ENCODE data around the gene GOLGA5. TPM values are rescaled to one million over a fixed set of nuclear protein-coding genes. Genes with fewer than 3 reads are reported as not detected.
"Not testable (repeated sequence)": the region's sequence is repeated elsewhere in the genome, so short reads cannot be mapped to it uniquely, and the experiment has no call there.

Gene GOLGA5
- total and polyA plus RNA-seq, 9 donors = 27.2 to 40.3 (median 32.2) TPM

GRCh38 chr14:92775292-92775691, 18.8 kb upstream of the GOLGA5 start:
- H3K27ac ChIP-seq (ENCODE audit: low read length); H3K9me3 ChIP-seq (replicated peaks; ENCODE audit: control insufficient read depth, low read depth, low read length); H3K4me3 ChIP-seq (ENCODE audit: low read length); H3K36me3 ChIP-seq (ENCODE audit: control insufficient read depth, insufficient read depth, low read length); H3K4me1 ChIP-seq (ENCODE audit: control insufficient read depth, insufficient read depth, low read length); H3K27me3 ChIP-seq (ENCODE audit: control insufficient read depth, insufficient read depth, low read length): not testable (repeated sequence)
- DNase-seq = peak; percentile 70
- no CpG with 5 or more reads among the region's 2 CpGs for WGBS (ENCODE audit: insufficient coverage)

- not testable (repeated sequence) for H3K9me3 ChIP-seq (replicated peaks; ENCODE audit: control insufficient read depth, low read depth, low read length); H3K27me3 ChIP-seq (ENCODE audit: control insufficient read depth, insufficient read depth, low read length); DNase-seq; H3K4me1 ChIP-seq (ENCODE audit: control insufficient read depth, insufficient read depth, low read length); H3K27ac ChIP-seq (ENCODE audit: low read length); H3K36me3 ChIP-seq (ENCODE audit: control insufficient read depth, insufficient read depth, low read length); H3K4me3 ChIP-seq (ENCODE audit: low read length)
- no CpG with 5 or more reads among the region's 3 CpGs for WGBS (ENCODE audit: insufficient coverage)
Measured at GRCh38 chr14:92778868-92779565, 15.1 kb upstream of the GOLGA5 start.

GRCh38 chr14:92780444-92781232, 13.5 kb upstream of the GOLGA5 start:
- Histone ChIP-seq H3K4me3 (ENCODE audit: low read length) (no peak overlapping the region), H3K9me3 (replicated peaks; ENCODE audit: control insufficient read depth, low read depth, low read length) (no peaks in the 10 kb centered on the region), H3K4me1 (ENCODE audit: control insufficient read depth, insufficient read depth, low read length) (peaks cover 2% of the 10 kb centered on the region), H3K36me3 (ENCODE audit: control insufficient read depth, insufficient read depth, low read length) (no peaks in the 10 kb centered on the region), H3K27ac (ENCODE audit: low read length) (peak overlapping the region; percentile 52), H3K27me3 (ENCODE audit: control insufficient read depth, insufficient read depth, low read length) (peaks cover 3% of the 10 kb centered on the region)
- 0% methylated on average over 1 of the region's 7 CpGs for WGBS (ENCODE audit: insufficient coverage)
- DNase-seq = peak; percentile 43

GRCh38 chr14:92781350-92781749, 12.8 kb upstream of the GOLGA5 start:
- DNase-seq = no peak
- Histone ChIP-seq H3K4me3 (ENCODE audit: low read length) (no peak overlapping the region), H3K9me3 (replicated peaks; ENCODE audit: control insufficient read depth, low read depth, low read length) (no peaks in the 10 kb centered on the region), H3K27ac (ENCODE audit: low read length) (no peak overlapping the region), H3K4me1 (ENCODE audit: control insufficient read depth, insufficient read depth, low read length) (peaks cover 2% of the 10 kb centered on the region), H3K36me3 (ENCODE audit: control insufficient read depth, insufficient read depth, low read length) (no peaks in the 10 kb centered on the region), H3K27me3 (ENCODE audit: control insufficient read depth, insufficient read depth, low read length) (peaks cover 3% of the 10 kb centered on the region)
- WGBS (ENCODE audit: insufficient coverage) = 50% methylated on average over 1 of the region's 3 CpGs

GRCh38 chr14:92783813-92784431, 10.2 kb upstream of the GOLGA5 start:
- no CpG with 5 or more reads among the region's 2 CpGs for WGBS (ENCODE audit: insufficient coverage)
- Histone ChIP-seq H3K9me3 (replicated peaks; ENCODE audit: control insufficient read depth, low read depth, low read length) (peaks cover under 1% of the 10 kb centered on the region), H3K4me1 (ENCODE audit: control insufficient read depth, insufficient read depth, low read length) (peaks cover 2% of the 10 kb centered on the region), H3K27me3 (ENCODE audit: control insufficient read depth, insufficient read depth, low read length) (no peaks in the 10 kb centered on the region), H3K4me3 (ENCODE audit: low read length) (no peak overlapping the region), H3K27ac (ENCODE audit: low read length) (no peak overlapping the region), H3K36me3 (ENCODE audit: control insufficient read depth, insufficient read depth, low read length) (no peaks in the 10 kb centered on the region)
- DNase-seq = peak; percentile 81

- H3K36me3 ChIP-seq (ENCODE audit: control insufficient read depth, insufficient read depth, low read length) = no peaks in the 10 kb centered on the region
- peaks cover 4% of the 10 kb centered on the region for H3K9me3 ChIP-seq (replicated peaks; ENCODE audit: control insufficient read depth, low read depth, low read length)
- 59% methylated on average over 3 of the region's 6 CpGs for WGBS (ENCODE audit: insufficient coverage)
- DNase-seq = peak; percentile 22
- no peaks in the 10 kb centered on the region for H3K4me1 ChIP-seq (ENCODE audit: control insufficient read depth, insufficient read depth, low read length)
- H3K27ac ChIP-seq (ENCODE audit: low read length) = no peak overlapping the region
- H3K27me3 ChIP-seq (ENCODE audit: control insufficient read depth, insufficient read depth, low read length) = peaks cover under 1% of the 10 kb centered on the region
- H3K4me3 ChIP-seq (ENCODE audit: low read length) = no peak overlapping the region
Measured at GRCh38 chr14:92785667-92786426, 8.3 kb upstream of the GOLGA5 start.

GRCh38 chr14:92786427-92786756, 7.7 kb upstream of the GOLGA5 start:
- Histone ChIP-seq H3K4me1 (ENCODE audit: control insufficient read depth, insufficient read depth, low read length) (no peaks in the 10 kb centered on the region), H3K9me3 (replicated peaks; ENCODE audit: control insufficient read depth, low read depth, low read length) (peaks cover 4% of the 10 kb centered on the region), H3K27ac (ENCODE audit: low read length) (no peak overlapping the region), H3K36me3 (ENCODE audit: control insufficient read depth, insufficient read depth, low read length) (no peaks in the 10 kb centered on the region), H3K4me3 (ENCODE audit: low read length) (no peak overlapping the region), H3K27me3 (ENCODE audit: control insufficient read depth, insufficient read depth, low read length) (peaks cover 3% of the 10 kb centered on the region)
- no peak for DNase-seq
- no CpG with 5 or more reads among the region's 1 CpG for WGBS (ENCODE audit: insufficient coverage)

GRCh38 chr14:92787554-92787953, 6.6 kb upstream of the GOLGA5 start:
- no peak overlapping the region for H3K27ac ChIP-seq (ENCODE audit: low read length)
- no CpG with 5 or more reads among the region's 2 CpGs for WGBS (ENCODE audit: insufficient coverage)
- H3K4me1 ChIP-seq (ENCODE audit: control insufficient read depth, insufficient read depth, low read length) = no peaks in the 10 kb centered on the region
- H3K27me3 ChIP-seq (ENCODE audit: control insufficient read depth, insufficient read depth, low read length) = peaks cover 3% of the 10 kb centered on the region
- H3K4me3 ChIP-seq (ENCODE audit: low read length) = no peak overlapping the region
- no peak for DNase-seq
- H3K9me3 ChIP-seq (replicated peaks; ENCODE audit: control insufficient read depth, low read depth, low read length) = peaks cover 4% of the 10 kb centered on the region
- H3K36me3 ChIP-seq (ENCODE audit: control insufficient read depth, insufficient read depth, low read length) = no peaks in the 10 kb centered on the region

GRCh38 chr14:92789457-92790089, 4.5 kb upstream of the GOLGA5 start:
- Histone ChIP-seq H3K9me3 (replicated peaks; ENCODE audit: control insufficient read depth, low read depth, low read length) (peaks cover 4% of the 10 kb centered on the region), H3K36me3 (ENCODE audit: control insufficient read depth, insufficient read depth, low read length) (no peaks in the 10 kb centered on the region), H3K27ac (ENCODE audit: low read length) (no peak overlapping the region), H3K4me1 (ENCODE audit: control insufficient read depth, insufficient read depth, low read length) (peaks cover 5% of the 10 kb centered on the region), H3K4me3 (ENCODE audit: low read length) (no peak overlapping the region), H3K27me3 (ENCODE audit: control insufficient read depth, insufficient read depth, low read length) (peaks cover 3% of the 10 kb centered on the region)
- no peak for DNase-seq
